Measurements from ENCODE around the gene CACNG3. TPM values are rescaled to one million over a fixed set of nuclear protein-coding genes. Genes with fewer than 3 reads are reported as not detected.

The CACNG3 gene
- total and polyA plus RNA-seq, 2 of the 13 experiments (the other 11 are each of a cell fraction or from before 2014, with no cell fraction given) = not detected

DNA sequence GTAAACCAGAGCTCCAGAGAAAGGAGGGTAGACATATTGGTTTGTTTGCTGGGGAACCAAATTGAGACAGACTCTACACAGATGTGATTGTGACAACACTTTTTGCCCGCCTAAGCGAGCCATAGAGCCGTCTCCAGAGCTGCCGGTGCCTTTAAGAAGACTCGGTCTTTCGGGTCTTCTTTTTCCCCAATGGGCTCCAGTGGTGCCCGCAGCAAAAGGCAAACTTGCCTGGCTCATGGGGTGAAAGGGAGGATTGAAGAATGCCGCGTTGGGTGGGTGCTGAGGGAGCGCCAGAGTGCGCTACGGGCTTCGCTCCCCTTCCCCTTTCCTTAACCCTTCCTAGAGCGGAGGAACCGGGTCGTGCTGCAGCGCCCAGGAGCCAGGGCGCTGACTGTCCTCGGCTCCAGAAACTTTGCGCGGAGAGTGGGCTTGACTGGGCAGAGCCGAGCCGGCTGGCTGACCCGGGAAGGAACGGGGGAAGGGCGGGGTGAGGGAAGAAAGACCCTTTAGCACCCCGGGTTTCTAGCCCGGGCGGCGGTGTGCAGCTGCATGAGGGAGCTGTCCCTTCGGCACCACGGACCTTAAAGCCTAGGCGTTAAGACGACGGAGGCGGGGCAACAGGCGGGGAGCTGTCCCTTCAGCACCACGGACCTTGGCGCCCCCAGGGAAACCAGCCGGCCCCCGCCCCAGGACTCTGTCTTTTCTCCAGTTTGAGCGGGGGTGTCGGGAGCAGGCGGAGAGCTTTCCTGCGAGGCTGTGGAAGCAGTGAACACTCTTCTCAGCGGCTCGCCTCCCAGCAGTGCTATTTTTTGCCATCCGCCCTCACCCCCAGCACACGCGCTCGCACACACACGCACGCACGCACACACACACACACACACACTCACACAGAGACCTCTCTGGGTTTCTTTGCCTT, at the start of gene CACNG3 (continued):
- TF ChIP-seq, protein P1, sequence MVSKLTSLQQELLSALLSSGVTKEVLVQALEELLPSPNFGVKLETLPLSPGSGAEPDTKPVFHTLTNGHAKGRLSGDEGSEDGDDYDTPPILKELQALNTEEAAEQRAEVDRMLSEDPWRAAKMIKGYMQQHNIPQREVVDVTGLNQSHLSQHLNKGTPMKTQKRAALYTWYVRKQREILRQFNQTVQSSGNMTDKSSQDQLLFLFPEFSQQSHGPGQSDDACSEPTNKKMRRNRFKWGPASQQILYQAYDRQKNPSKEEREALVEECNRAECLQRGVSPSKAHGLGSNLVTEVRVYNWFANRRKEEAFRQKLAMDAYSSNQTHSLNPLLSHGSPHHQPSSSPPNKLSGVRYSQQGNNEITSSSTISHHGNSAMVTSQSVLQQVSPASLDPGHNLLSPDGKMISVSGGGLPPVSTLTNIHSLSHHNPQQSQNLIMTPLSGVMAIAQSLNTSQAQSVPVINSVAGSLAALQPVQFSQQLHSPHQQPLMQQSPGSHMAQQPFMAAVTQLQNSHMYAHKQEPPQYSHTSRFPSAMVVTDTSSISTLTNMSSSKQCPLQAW (CRISPR knock-in tag; IDR thresholded peaks at IDR 0.05) = no peak
- no peak for TF ChIP-seq TBL1XR1 (IDR thresholded peaks at IDR 0.05; ENCODE audit: borderline replicate concordance, low read length, partially characterized antibody)
- peak; percentile 74; the same call in 1 of the 2 replicates for TF ChIP-seq NKX3-1 (CRISPR knock-in tag; IDR thresholded peaks at IDR 0.05)
- TF ChIP-seq, protein P2, sequence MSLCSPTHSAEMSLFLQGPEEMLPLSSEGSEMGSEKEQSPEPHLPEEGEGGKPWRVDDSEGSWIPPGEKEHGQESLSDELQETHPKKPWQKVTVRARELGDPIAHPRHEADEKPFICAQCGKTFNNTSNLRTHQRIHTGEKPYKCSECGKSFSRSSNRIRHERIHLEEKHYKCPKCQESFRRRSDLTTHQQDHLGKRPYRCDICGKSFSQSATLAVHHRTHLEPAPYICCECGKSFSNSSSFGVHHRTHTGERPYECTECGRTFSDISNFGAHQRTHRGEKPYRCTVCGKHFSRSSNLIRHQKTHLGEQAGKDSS (CRISPR knock-in tag; IDR thresholded peaks at IDR 0.05; ENCODE audit: borderline replicate concordance, low read depth) = no peak
- no peak for TF ChIP-seq ZNF510 (CRISPR knock-in tag; IDR thresholded peaks at IDR 0.05; ENCODE audit: low read depth)
- TF ChIP-seq FOXJ3 (CRISPR knock-in tag; IDR thresholded peaks at IDR 0.05; ENCODE audit: borderline replicate concordance) = no peak
- TF ChIP-seq FOXM1 (CRISPR knock-in tag; IDR thresholded peaks at IDR 0.05) = no peak
- TF ChIP-seq, protein P3, sequence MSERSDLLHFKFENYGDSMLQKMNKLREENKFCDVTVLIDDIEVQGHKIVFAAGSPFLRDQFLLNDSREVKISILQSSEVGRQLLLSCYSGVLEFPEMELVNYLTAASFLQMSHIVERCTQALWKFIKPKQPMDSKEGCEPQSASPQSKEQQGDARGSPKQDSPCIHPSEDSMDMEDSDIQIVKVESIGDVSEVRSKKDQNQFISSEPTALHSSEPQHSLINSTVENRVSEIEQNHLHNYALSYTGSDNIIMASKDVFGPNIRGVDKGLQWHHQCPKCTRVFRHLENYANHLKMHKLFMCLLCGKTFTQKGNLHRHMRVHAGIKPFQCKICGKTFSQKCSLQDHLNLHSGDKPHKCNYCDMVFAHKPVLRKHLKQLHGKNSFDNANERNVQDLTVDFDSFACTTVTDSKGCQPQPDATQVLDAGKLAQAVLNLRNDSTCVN (CRISPR knock-in tag; IDR thresholded peaks at IDR 0.05; ENCODE audit: borderline replicate concordance) = no peak
- TF ChIP-seq, protein P4, sequence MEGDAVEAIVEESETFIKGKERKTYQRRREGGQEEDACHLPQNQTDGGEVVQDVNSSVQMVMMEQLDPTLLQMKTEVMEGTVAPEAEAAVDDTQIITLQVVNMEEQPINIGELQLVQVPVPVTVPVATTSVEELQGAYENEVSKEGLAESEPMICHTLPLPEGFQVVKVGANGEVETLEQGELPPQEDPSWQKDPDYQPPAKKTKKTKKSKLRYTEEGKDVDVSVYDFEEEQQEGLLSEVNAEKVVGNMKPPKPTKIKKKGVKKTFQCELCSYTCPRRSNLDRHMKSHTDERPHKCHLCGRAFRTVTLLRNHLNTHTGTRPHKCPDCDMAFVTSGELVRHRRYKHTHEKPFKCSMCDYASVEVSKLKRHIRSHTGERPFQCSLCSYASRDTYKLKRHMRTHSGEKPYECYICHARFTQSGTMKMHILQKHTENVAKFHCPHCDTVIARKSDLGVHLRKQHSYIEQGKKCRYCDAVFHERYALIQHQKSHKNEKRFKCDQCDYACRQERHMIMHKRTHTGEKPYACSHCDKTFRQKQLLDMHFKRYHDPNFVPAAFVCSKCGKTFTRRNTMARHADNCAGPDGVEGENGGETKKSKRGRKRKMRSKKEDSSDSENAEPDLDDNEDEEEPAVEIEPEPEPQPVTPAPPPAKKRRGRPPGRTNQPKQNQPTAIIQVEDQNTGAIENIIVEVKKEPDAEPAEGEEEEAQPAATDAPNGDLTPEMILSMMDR (CRISPR knock-in tag; IDR thresholded peaks at IDR 0.05) = 0 out of 2 replicates have a peak, but pooled peaks have one; percentile 5
- no peak for TF ChIP-seq POLR2AphosphoS2 (IDR thresholded peaks at IDR 0.05; ENCODE audit: low read depth, low read length)
- no peak for TF ChIP-seq CBX2 (IDR thresholded peaks at IDR 0.05; ENCODE audit: low read depth, low read length)
- no peak for TF ChIP-seq CBX2 (CRISPR knock-in tag; IDR thresholded peaks at IDR 0.05; ENCODE audit: low read depth)
- no peak for TF ChIP-seq GATA4 (IDR thresholded peaks at IDR 0.05; ENCODE audit: borderline replicate concordance, low read depth)
- TF ChIP-seq RFX1 (IDR thresholded peaks at IDR 0.05) = no peak
- 0 out of 2 replicates have a peak, but pooled peaks have one; percentile 48 for TF ChIP-seq PCBP1 (IDR thresholded peaks at IDR 0.05; ENCODE audit: borderline replicate concordance, low read depth, low read length)
- no peak for TF ChIP-seq PAX8 (CRISPR knock-in tag; IDR thresholded peaks at IDR 0.05; ENCODE audit: borderline replicate concordance)
- no peak for TF ChIP-seq MZF1 (CRISPR knock-in tag; IDR thresholded peaks at IDR 0.05; ENCODE audit: borderline replicate concordance)
- TF ChIP-seq, protein P5, sequence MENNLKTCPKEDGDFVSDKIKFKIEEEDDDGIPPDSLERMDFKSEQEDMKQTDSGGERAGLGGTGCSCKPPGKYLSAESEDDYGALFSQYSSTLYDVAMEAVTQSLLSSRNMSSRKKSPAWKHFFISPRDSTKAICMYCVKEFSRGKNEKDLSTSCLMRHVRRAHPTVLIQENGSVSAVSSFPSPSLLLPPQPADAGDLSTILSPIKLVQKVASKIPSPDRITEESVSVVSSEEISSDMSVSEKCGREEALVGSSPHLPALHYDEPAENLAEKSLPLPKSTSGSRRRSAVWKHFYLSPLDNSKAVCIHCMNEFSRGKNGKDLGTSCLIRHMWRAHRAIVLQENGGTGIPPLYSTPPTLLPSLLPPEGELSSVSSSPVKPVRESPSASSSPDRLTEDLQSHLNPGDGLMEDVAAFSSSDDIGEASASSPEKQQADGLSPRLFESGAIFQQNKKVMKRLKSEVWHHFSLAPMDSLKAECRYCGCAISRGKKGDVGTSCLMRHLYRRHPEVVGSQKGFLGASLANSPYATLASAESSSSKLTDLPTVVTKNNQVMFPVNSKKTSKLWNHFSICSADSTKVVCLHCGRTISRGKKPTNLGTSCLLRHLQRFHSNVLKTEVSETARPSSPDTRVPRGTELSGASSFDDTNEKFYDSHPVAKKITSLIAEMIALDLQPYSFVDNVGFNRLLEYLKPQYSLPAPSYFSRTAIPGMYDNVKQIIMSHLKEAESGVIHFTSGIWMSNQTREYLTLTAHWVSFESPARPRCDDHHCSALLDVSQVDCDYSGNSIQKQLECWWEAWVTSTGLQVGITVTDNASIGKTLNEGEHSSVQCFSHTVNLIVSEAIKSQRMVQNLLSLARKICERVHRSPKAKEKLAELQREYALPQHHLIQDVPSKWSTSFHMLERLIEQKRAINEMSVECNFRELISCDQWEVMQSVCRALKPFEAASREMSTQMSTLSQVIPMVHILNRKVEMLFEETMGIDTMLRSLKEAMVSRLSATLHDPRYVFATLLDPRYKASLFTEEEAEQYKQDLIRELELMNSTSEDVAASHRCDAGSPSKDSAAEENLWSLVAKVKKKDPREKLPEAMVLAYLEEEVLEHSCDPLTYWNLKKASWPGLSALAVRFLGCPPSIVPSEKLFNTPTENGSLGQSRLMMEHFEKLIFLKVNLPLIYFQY (CRISPR knock-in tag; IDR thresholded peaks at IDR 0.05; ENCODE audit: borderline replicate concordance) = no peak
